Skeletal muscle satellite cell (primary cell): ENCODE data around the gene TMUB1.

ENCODE experiments used
- H3K27me3 ChIP-seq: 2 replicates; pipeline ENCODE4 v1.7.0; 2013; ENCODE audit warnings: low read length; ENCODE audit not compliant: control insufficient read depth, insufficient read depth
- H3K36me3 ChIP-seq: 2 replicates; pipeline ENCODE4 v1.7.0; 2013; ENCODE audit warnings: mild to moderate bottlenecking, control low read depth, low read length; ENCODE audit not compliant: insufficient read depth
- H3K4me1 ChIP-seq: 2 replicates; pipeline ENCODE4 v1.7.0; 2013; ENCODE audit warnings: low read length; ENCODE audit not compliant: control insufficient read depth, insufficient read depth
- H3K4me2 ChIP-seq: 2 replicates; pipeline ENCODE4 v1.7.0; 2013; ENCODE audit warnings: mild to moderate bottlenecking, low read length
- H3K4me3 ChIP-seq: 2 replicates; pipeline ENCODE4 v1.7.0; 2013; ENCODE audit warnings: low read length
- H3K9ac ChIP-seq: 2 replicates; pipeline ENCODE4 v1.7.0; 2013; ENCODE audit warnings: mild to moderate bottlenecking, low read depth, low read length, moderate library complexity
- H3K9me3 ChIP-seq: replicated peaks from 2 replicates; pipeline ENCODE4 v1.7.0; 2013; ENCODE audit warnings: mild to moderate bottlenecking, control low read depth, low read length

The TMUB1 gene

DNA sequence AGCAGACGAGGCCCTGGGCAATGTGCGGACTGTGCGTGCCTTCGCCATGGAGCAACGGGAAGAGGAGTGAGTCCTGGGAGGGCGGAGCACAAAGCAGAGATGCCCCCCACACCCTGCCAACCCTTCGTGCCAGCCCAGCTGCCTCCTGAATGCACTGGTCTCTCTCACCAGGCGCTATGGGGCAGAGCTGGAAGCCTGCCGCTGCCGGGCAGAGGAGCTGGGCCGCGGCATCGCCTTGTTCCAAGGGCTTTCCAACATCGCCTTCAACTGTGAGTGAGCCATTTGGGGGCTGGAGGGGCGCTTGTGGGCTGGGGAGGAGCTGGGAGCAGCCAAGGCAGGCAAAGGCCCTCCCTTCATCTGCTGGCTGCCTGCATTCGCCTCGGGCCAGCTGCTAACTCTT is 47.4 kb downstream of the TMUB1 start:
- H3K27me3 ChIP-seq: no peaks in the 10 kb centered on the region
- H3K9me3 ChIP-seq: no peaks in the 10 kb centered on the region
- H3K9ac ChIP-seq: no peak overlapping the region
- H3K4me2 ChIP-seq: no peak overlapping the region
- peaks cover 24% of the 10 kb centered on the region for H3K4me1 ChIP-seq
- no peak overlapping the region for H3K4me3 ChIP-seq
- H3K36me3 ChIP-seq: peaks cover 43% of the 10 kb centered on the region

GRCh38 chr7:151035026-151035717 is 48.1 kb downstream of the TMUB1 start:
- peaks cover 24% of the 10 kb centered on the region for H3K4me1 ChIP-seq
- H3K36me3 ChIP-seq: peaks cover 43% of the 10 kb centered on the region
- no peak overlapping the region for H3K4me2 ChIP-seq
- H3K9me3 ChIP-seq: no peaks in the 10 kb centered on the region
- H3K27me3 ChIP-seq: no peaks in the 10 kb centered on the region
- H3K9ac ChIP-seq: no peak overlapping the region
- no peak overlapping the region for H3K4me3 ChIP-seq

DNA sequence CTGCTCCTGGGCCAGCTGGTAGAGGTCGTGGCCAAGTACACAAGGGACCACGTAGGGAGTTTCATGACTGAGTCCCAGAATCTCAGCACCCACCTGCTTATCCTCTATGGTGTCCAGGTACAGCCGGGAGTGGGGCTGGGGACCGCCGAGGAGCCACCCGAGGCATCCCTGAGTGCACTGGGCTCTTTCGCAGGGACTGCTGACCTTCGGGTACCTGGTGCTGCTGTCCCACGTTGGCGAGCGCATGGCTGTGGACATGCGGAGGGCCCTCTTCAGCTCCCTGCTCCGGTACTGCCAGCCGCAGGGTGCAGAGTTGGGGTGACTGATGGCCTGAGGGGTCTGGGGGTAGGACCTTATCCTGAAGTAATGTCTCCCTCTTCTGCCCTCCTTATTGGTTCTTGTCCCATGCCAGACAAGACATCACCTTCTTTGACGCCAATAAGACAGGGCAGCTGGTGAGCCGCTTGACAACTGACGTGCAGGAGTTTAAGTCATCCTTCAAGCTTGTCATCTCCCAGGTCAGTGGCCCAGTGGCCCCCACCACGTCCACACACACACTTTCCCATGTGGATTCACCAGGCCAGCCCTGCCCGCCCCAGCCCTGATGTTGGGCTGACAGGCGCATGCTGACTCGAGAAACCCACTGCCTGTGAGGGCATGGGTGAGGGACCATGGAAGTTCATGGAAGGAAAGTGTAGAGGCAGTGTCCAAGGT is 48.8 kb downstream of the TMUB1 start:
- Histone ChIP-seq H3K36me3 (peaks cover 43% of the 10 kb centered on the region), H3K27me3 (no peaks in the 10 kb centered on the region), H3K4me3 (no peak overlapping the region), H3K4me2 (no peak overlapping the region), H3K9ac (no peak overlapping the region), H3K4me1 (peaks cover 17% of the 10 kb centered on the region), H3K9me3 (no peaks in the 10 kb centered on the region)

GRCh38 chr7:151033864-151034249 is 49.4 kb downstream of the TMUB1 start:
- H3K27me3 ChIP-seq: no peaks in the 10 kb centered on the region
- H3K9ac ChIP-seq: no peak overlapping the region
- peaks cover 43% of the 10 kb centered on the region for H3K36me3 ChIP-seq
- no peaks in the 10 kb centered on the region for H3K9me3 ChIP-seq
- H3K4me3 ChIP-seq: no peak overlapping the region
- no peak overlapping the region for H3K4me2 ChIP-seq
- peaks cover 11% of the 10 kb centered on the region for H3K4me1 ChIP-seq

GRCh38 chr7:151032936-151033863 is 50.1 kb downstream of the TMUB1 start:
- Histone ChIP-seq H3K9me3 (no peaks in the 10 kb centered on the region), H3K4me1 (peaks cover 4% of the 10 kb centered on the region)

More at GRCh38 chr7:151032936-151033863, 50.1 kb downstream of the TMUB1 start:
- Histone ChIP-seq H3K4me2 (no peak overlapping the region), H3K27me3 (no peaks in the 10 kb centered on the region), H3K4me3 (no peak overlapping the region), H3K36me3 (peaks cover 43% of the 10 kb centered on the region), H3K9ac (no peak overlapping the region)
